MCF 10A (cell line): ENCODE results near the gene SMIM38. TPM values are rescaled to one million over a fixed set of nuclear protein-coding genes. Genes with fewer than 3 reads are reported as not detected.

Experiments used
- BruUV-seq: library from RNA; stranded (reverse); fragments of 400-500 nt; replicated peaks from 2 replicates; lab custom pipeline; 2021; lab: Mats Ljungman, UMichigan
- CTCF ChIA-PET: fragments of 300-600 bp; sonication (Branson Sonifier 250); formaldehyde crosslinking; extraction: SDS; loops from one replicate; lab custom pipeline; 2021; ENCODE audit warnings: antibody characterized with exemption, inconsistent platforms; lab: Yijun Ruan, JAX
- POLR2A ChIA-PET: fragments of 300-600, 350-650 bp; sonication (Branson Sonifier 250); formaldehyde crosslinking; extraction: SDS; loops from one replicate; lab custom pipeline; 2020; ENCODE audit warnings: antibody characterized with exemption, inconsistent platforms; lab: Yijun Ruan, JAX
- DNase-seq: peaks from one replicate; pipeline ENCODE4 v3.0.0-alpha.2; 2018; ENCODE audit not compliant: unreplicated experiment
- H3K27ac Mint-ChIP-seq: one replicate; pipeline ENCODE4 v1.8.0; 2022; ENCODE audit warnings: mild to moderate bottlenecking, low read depth, mixed read lengths; ENCODE audit not compliant: unreplicated experiment
- H3K27me3 Mint-ChIP-seq: one replicate; pipeline ENCODE4 v1.8.0; 2022; ENCODE audit warnings: mixed read lengths; ENCODE audit not compliant: insufficient read depth, unreplicated experiment
- H3K36me3 Mint-ChIP-seq: one replicate; pipeline ENCODE4 v1.8.0; 2022; ENCODE audit warnings: mild to moderate bottlenecking, moderate library complexity, mixed read lengths; ENCODE audit not compliant: insufficient read depth, unreplicated experiment
- H3K4me1 Mint-ChIP-seq: one replicate; pipeline ENCODE4 v1.8.0; 2022; ENCODE audit warnings: mixed read lengths; ENCODE audit not compliant: insufficient read depth, unreplicated experiment
- H3K4me3 Mint-ChIP-seq: one replicate; pipeline ENCODE4 v1.8.0; 2022; ENCODE audit warnings: mild to moderate bottlenecking, moderate library complexity, mixed read lengths; ENCODE audit not compliant: unreplicated experiment
- H3K9me3 Mint-ChIP-seq: one replicate; pipeline ENCODE4 v1.8.0; 2022; ENCODE audit warnings: mixed read lengths; ENCODE audit not compliant: unreplicated experiment
- intact Hi-C: fragments of 100-400 bp; cut with micrococcal nuclease; formaldehyde crosslinking; loops from 2 replicates; pipeline ENCODE4 v1.14.1; 2022
- total RNA-seq: library from RNA; stranded (reverse); gene quantifications from 2 replicates; pipeline ENCODE4 v1.2.3, GENCODE V29; 2022
- TF ChIP-seq, protein P1 (sequence below): fragments of 200-600 bp; IDR thresholded peaks from one replicate; pipeline ENCODE4 v1.8.0; 2022; ENCODE audit warnings: antibody characterized with exemption, mild to moderate bottlenecking; ENCODE audit not compliant: unreplicated experiment

Gene SMIM38
- total RNA-seq, 1 experiment from 2014 or later, result not detected

DNA sequence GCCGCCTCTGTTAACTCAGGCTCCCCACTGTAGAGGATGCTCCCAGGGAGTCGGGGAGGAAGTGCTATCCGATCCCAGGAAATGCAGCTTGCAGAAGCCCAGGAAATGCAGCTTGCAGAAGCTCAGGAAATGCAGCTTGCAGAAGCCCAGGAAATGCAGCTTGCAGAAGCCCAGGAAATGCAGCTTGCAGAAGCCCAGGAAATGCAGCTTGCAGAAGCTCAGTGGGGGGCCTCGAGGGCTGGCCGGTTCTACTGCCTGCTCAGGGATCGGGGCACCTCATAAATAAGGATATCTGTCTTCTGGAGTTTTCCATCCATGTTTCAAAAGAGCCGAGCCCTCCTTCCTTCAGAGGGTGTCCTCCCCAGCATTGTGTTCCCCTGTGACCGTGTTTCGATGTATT, 25.1 kb upstream of the SMIM38 start:
- no peak overlapping the region for H3K4me3 Mint-ChIP-seq
- ChIA-PET CTCF (interaction anchor here (0.6 to 3.9 kb wide), 11 partner anchors 8 to 540 kb away, joined by 3 to 27 read pairs (median 6); no protein-coding TSS in a partner anchor), POLR2A (interaction anchor here (1.3 to 1.8 kb wide), 3 partner anchors 147 to 512 kb away, joined by 3 to 9 read pairs (median 7); no protein-coding TSS in a partner anchor)
- intact Hi-C loops, result loop anchor here (2.0 to 10.0 kb wide), 4 partner anchors 112 to 510 kb away; partner anchors contain the start of gene CCND1
- no peaks in the 10 kb centered on the region for H3K36me3 Mint-ChIP-seq
- BruUV-seq, result no TSS peak
- H3K9me3 Mint-ChIP-seq, result peaks cover 6% of the 10 kb centered on the region
- no peaks in the 10 kb centered on the region for H3K27me3 Mint-ChIP-seq
- no peak overlapping the region for H3K27ac Mint-ChIP-seq
- no peaks in the 10 kb centered on the region for H3K4me1 Mint-ChIP-seq
- TF ChIP-seq, protein P1, sequence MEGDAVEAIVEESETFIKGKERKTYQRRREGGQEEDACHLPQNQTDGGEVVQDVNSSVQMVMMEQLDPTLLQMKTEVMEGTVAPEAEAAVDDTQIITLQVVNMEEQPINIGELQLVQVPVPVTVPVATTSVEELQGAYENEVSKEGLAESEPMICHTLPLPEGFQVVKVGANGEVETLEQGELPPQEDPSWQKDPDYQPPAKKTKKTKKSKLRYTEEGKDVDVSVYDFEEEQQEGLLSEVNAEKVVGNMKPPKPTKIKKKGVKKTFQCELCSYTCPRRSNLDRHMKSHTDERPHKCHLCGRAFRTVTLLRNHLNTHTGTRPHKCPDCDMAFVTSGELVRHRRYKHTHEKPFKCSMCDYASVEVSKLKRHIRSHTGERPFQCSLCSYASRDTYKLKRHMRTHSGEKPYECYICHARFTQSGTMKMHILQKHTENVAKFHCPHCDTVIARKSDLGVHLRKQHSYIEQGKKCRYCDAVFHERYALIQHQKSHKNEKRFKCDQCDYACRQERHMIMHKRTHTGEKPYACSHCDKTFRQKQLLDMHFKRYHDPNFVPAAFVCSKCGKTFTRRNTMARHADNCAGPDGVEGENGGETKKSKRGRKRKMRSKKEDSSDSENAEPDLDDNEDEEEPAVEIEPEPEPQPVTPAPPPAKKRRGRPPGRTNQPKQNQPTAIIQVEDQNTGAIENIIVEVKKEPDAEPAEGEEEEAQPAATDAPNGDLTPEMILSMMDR, result no peak
- no peak for DNase-seq

DNA sequence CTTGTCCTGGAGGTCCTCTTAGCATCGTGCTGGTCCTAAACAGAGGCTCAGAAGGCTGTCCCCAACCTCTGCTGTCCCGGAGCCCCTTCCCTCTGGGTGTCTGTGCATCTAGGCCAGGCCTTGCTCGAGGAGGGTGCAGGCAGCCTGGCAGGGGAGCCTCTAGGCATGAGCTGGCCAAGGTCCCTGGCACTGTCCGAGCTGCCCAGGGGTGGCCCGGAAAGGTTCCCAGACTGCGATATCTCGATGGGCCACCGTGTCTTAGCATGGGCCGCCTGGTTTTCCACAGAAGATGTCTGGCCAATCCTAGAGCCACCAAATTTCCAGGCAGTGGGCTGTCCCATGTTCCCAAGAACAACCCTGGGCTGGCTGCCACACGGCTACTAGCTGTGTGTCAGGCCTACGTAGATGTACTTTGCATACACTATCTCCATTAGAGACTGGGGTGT, 24.6 kb upstream of the SMIM38 start:
- H3K36me3 Mint-ChIP-seq, result no peaks in the 10 kb centered on the region
- BruUV-seq, result no TSS peak
- no peak overlapping the region for H3K27ac Mint-ChIP-seq
- no peaks in the 10 kb centered on the region for H3K27me3 Mint-ChIP-seq
- H3K9me3 Mint-ChIP-seq, result peaks cover 6% of the 10 kb centered on the region
- H3K4me1 Mint-ChIP-seq, result no peaks in the 10 kb centered on the region
- TF ChIP-seq, protein P1, result no peak
- POLR2A ChIA-PET, result interaction anchor here (0.7 to 1.8 kb wide), 12 partner anchors 8 to 514 kb away, joined by 3 to 10 read pairs (median 4); partner anchors contain the start of gene CCND1
- intact Hi-C loops, result loop anchor here (2.0 to 10.0 kb wide), 4 partner anchors 111 to 510 kb away; partner anchors contain the start of gene CCND1
- CTCF ChIA-PET, result interaction anchor here (0.5 to 3.9 kb wide), 34 partner anchors 8 to 539 kb away, joined by 3 to 27 read pairs (median 4); partner anchors contain the start of gene SMIM38
- no peak overlapping the region for H3K4me3 Mint-ChIP-seq
- no peak for DNase-seq

DNA sequence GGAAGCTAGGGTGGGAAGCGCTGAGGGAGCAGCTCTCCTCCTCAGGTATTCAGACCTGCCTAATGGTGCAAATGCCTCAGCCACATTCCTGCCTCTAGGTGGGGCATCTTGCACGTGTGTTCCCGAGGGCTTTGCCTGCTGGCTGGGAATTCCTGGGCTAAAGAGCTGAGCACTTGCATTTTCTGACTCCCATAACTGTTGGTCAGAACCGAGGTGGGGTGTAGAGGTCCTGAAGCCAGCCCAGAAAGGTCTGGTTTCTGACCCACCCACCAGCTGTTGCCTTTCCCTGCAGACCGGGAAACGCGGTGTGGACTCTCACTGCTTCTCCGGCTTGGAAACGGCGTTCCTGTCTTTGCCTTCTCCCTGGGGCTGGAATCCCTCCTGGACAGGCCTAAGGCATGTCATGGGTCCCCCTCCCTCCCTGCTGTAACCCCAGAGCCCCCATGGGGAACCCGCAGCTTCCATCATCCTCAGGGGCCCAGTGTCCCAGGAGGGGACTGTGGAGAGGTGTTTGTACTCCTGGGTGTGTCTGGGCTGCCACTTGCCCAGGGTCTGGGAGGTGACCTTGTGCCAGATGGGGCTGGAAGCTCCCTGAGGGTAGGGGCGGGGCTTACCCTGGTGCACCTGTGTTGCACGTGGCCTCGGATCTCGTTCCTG, 24.0 kb upstream of the SMIM38 start:
- H3K4me3 Mint-ChIP-seq, result no peak overlapping the region
- H3K27ac Mint-ChIP-seq, result no peak overlapping the region
- TF ChIP-seq, protein P1, result peak; percentile 96
- CTCF ChIA-PET, result interaction anchor here (0.5 to 3.9 kb wide), 44 partner anchors 9 to 718 kb away, joined by 3 to 27 read pairs (median 3); partner anchors contain the start of gene SMIM38
- no peaks in the 10 kb centered on the region for H3K27me3 Mint-ChIP-seq
- H3K4me1 Mint-ChIP-seq, result no peaks in the 10 kb centered on the region
- H3K36me3 Mint-ChIP-seq, result no peaks in the 10 kb centered on the region
- peak; percentile 84 for DNase-seq
- POLR2A ChIA-PET, result interaction anchor here (0.7 to 1.8 kb wide), 13 partner anchors 9 to 513 kb away, joined by 3 to 10 read pairs (median 4); partner anchors contain the start of gene CCND1
- H3K9me3 Mint-ChIP-seq, result peaks cover 6% of the 10 kb centered on the region
- no TSS peak for BruUV-seq
- intact Hi-C loops, result loop anchor here (2.0 to 10.0 kb wide), 4 partner anchors 111 to 509 kb away; partner anchors contain the start of gene CCND1

DNA sequence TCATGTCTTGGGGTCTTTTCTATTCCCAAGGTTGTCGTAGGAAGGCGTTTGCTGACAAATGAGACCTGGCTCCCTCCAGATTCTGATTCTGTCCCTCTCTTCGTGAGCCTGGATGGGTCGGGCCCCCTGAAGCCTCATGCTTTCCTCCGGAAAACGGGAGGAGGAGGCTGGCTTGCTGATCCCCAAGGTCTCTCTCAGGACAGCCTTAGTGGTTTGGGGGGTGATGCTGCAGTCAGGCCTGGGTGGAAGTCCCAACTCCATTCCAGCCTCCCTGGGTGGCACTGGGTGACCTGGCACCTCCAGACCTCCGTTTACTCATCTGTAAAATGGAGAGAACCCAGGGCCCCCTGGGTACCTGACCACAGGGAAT, 23.4 kb upstream of the SMIM38 start:
- intact Hi-C loops, result loop anchor here (5.0 to 10.0 kb wide), 2 partner anchors 110 to 313 kb away; no protein-coding TSS in a partner anchor

More for the DNA sequence above, 23.4 kb upstream of the SMIM38 start:
- Mint-ChIP-seq H3K4me1 (peaks cover under 1% of the 10 kb centered on the region), H3K36me3 (no peaks in the 10 kb centered on the region), H3K27ac (no peak overlapping the region), H3K27me3 (no peaks in the 10 kb centered on the region), H3K4me3 (no peak overlapping the region), H3K9me3 (peaks cover 6% of the 10 kb centered on the region)
- BruUV-seq, result no TSS peak
- no peak for DNase-seq
- ChIA-PET CTCF (interaction anchor here (0.6 to 3.9 kb wide), 35 partner anchors 8 to 718 kb away, joined by 3 to 27 read pairs (median 3); partner anchors contain the start of gene SMIM38), POLR2A (interaction anchor here (0.7 to 1.8 kb wide), 9 partner anchors 9 to 513 kb away, joined by 3 to 10 read pairs (median 4); no protein-coding TSS in a partner anchor)
- TF ChIP-seq, protein P1, result no peak
